NCI-H345 treated with DMSO at 0.1 percent for 48 hours (cell line): Measurements from ENCODE around the gene TMPRSS11A.

Source experiments
- DNase-seq: peaks from one replicate; lab custom pipeline; 2025; ENCODE audit not compliant: unreplicated experiment; lab: John Stamatoyannopoulos, UW

TMPRSS11A gene

GRCh38 chr4:67874986-67875385 lies 88.3 kb downstream of the TMPRSS11A start:
- DNase-seq, result no peak

DNA sequence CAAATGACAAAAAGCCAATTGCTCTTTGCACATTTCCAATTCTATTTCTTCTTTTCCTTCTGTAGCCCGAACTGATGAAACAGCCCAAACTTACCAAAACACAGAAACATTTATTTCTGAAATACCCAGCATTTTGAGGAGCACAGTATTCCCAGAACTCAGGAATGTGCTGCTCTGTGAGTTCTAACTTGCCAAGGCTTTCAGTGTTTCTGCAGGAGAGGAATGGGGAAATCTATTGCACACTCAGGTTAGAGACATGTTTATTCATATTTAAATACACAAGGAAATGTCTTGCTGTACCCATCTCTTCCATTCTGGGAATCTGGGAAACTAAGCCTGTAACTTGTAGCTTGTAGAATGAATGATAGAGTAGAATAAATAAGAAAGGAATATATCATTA lies 90.2 kb downstream of the TMPRSS11A start:
- no peak for DNase-seq

GRCh38 chr4:67871867-67872266 lies 91.4 kb downstream of the TMPRSS11A start:
- DNase-seq, result no peak

DNA sequence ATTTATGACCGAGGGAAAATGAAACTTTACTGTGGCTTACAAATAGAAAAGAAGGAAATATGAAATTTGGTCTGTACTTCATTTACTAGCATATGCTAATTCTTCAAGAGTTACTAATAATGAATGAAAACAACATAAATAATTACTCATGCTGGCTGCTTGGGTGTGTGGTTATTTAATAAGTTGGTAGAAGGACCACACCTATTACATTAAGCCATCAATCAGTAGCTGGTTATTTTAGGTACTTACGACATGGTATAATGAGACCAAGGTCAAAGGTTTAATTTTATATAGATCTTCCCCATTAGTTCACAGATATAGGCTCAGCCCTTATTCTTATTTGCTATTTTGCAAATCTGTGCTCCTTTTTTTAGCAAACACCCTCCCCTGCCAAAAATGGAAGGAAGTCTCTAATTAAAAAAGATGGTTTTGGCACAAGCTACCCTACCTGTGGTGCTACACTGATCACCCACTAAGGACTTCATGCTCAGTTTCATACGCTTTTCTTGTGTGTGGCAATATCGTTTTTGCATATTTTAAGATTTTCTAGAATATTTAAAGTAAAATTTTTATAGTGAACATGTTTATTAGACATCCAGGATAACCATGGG lies 93.6 kb downstream of the TMPRSS11A start:
- DNase-seq, result no peak

DNA sequence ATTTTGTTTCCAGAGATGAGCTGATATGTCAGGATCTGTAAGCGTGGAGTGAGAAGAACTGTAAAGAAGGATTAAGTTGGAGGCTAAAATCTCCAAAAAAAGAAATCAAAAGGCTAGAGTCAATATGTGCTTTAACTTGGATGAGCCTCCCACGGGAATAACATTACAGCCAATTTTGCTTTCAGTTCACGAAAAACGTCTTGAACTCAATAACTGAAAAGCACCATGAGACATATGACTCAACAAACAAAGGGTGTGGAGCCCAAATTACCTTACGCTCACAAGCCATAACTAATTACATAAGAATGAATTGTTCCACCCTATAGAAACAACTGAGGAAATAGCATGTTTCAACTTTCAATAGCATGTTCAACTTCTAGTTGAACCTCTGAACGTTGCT lies 101.8 kb downstream of the TMPRSS11A start:
- DNase-seq, result peak; percentile 6
